ENCODE results near the gene FEM1C. TPM values are rescaled to one million over a fixed set of nuclear protein-coding genes. Genes with fewer than 3 reads are reported as not detected.

Gene FEM1C
- total RNA-seq, 1 experiment from 2014 or later, result 10.4 TPM

DNA sequence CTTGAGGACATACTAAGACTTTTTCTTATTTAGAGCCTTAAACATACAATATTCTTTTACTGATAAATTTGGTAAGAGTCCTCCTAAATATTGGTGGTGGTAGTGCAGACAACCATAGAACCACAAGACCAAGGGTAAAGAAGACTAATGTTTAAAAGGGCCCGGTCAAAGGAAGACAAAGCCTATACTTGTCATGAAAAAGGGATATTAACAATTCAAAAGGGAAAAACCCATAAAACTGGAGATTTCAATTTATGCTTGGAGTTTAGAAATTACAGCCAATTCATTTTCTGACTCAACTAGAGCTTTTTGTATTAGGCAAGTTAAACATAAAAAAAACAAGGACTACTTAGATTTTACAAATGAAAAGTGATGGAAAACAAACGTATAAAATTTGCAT lies 24.4 kb downstream of the FEM1C start:
- ATAC-seq, result no peak
- Histone ChIP-seq H3K4me3 (ENCODE audit: low read depth in 2 of 2, low read length in 2 of 2) (no peak overlapping the region), H3K36me3 (ENCODE audit: control insufficient read depth, insufficient read depth, low read length) (peaks cover 6% of the 10 kb centered on the region; the same call in 1 of the 2 replicates), H3K27me3 (ENCODE audit: control insufficient read depth, insufficient read depth, low read length) (no peaks in the 10 kb centered on the region), H3K4me1 (ENCODE audit: control insufficient read depth, insufficient read depth, low read length) (no peaks in the 10 kb centered on the region), H3K27ac (ENCODE audit: low read length) (no peak overlapping the region), H3K9me3 (ENCODE audit: control insufficient read depth, insufficient read depth, low read depth, low read length) (no peaks in the 10 kb centered on the region)
- DNase-seq (ENCODE audit: low read depth, low spot score), result no peak
- ChIA-PET CTCF (no interaction called here), POLR2A (interaction anchor here (0.6 kb wide), 1 partner anchor 112 kb away, joined by 5 read pairs; no protein-coding TSS in a partner anchor)
- intact Hi-C loops (cut with micrococcal nuclease; ENCODE audit: unreplicated experiment), result no loop called here
- in situ Hi-C loops (cut with HindIII; ENCODE audit: low pct_unique_long_range_greater_than_20kb, low sequenced_read_pairs), result no loop called here
- no TSS peak for BruUV-seq (replicated peaks)
- no peak for TF ChIP-seq POLR2AphosphoS5 (IDR thresholded peaks at IDR 0.05; ENCODE audit: low read depth, low read length)
- TF ChIP-seq, protein P1, sequence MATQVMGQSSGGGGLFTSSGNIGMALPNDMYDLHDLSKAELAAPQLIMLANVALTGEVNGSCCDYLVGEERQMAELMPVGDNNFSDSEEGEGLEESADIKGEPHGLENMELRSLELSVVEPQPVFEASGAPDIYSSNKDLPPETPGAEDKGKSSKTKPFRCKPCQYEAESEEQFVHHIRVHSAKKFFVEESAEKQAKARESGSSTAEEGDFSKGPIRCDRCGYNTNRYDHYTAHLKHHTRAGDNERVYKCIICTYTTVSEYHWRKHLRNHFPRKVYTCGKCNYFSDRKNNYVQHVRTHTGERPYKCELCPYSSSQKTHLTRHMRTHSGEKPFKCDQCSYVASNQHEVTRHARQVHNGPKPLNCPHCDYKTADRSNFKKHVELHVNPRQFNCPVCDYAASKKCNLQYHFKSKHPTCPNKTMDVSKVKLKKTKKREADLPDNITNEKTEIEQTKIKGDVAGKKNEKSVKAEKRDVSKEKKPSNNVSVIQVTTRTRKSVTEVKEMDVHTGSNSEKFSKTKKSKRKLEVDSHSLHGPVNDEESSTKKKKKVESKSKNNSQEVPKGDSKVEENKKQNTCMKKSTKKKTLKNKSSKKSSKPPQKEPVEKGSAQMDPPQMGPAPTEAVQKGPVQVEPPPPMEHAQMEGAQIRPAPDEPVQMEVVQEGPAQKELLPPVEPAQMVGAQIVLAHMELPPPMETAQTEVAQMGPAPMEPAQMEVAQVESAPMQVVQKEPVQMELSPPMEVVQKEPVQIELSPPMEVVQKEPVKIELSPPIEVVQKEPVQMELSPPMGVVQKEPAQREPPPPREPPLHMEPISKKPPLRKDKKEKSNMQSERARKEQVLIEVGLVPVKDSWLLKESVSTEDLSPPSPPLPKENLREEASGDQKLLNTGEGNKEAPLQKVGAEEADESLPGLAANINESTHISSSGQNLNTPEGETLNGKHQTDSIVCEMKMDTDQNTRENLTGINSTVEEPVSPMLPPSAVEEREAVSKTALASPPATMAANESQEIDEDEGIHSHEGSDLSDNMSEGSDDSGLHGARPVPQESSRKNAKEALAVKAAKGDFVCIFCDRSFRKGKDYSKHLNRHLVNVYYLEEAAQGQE (IDR thresholded peaks at IDR 0.05; ENCODE audit: insufficient read depth in 1 of 2, low read depth in 2 of 2, low read length in 1 of 2), result no peak
- TF ChIP-seq, protein P2, sequence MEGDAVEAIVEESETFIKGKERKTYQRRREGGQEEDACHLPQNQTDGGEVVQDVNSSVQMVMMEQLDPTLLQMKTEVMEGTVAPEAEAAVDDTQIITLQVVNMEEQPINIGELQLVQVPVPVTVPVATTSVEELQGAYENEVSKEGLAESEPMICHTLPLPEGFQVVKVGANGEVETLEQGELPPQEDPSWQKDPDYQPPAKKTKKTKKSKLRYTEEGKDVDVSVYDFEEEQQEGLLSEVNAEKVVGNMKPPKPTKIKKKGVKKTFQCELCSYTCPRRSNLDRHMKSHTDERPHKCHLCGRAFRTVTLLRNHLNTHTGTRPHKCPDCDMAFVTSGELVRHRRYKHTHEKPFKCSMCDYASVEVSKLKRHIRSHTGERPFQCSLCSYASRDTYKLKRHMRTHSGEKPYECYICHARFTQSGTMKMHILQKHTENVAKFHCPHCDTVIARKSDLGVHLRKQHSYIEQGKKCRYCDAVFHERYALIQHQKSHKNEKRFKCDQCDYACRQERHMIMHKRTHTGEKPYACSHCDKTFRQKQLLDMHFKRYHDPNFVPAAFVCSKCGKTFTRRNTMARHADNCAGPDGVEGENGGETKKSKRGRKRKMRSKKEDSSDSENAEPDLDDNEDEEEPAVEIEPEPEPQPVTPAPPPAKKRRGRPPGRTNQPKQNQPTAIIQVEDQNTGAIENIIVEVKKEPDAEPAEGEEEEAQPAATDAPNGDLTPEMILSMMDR (IDR thresholded peaks at IDR 0.05), result no peak

DNA sequence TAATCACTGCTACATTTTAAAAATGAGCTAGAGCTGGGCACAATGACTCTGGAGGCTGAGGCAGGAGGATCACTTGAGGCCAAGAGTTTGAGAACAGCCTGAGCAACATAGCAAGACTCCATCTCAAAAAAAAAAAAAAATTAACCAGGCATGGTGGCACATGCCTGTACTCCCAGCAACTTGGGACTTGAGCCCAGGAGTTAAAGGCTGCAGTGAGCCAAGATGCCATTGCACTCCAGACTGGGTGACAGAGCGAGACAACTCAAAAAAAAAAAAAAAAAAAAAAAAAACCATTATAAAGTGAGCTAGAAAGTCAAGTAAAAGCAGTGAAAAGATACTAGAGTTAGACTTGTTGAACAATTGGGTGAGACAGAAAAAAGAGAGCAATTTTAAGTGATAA lies 28.2 kb downstream of the FEM1C start:
- POLR2A ChIA-PET, result interaction anchor here (0.6 kb wide), 2 partner anchors 8 to 12 kb away, joined by 7 to 12 read pairs; no protein-coding TSS in a partner anchor
- in situ Hi-C loops (cut with HindIII; ENCODE audit: low pct_unique_long_range_greater_than_20kb, low sequenced_read_pairs), result no loop called here

More for the DNA sequence above, 28.2 kb downstream of the FEM1C start:
- no peak for ATAC-seq
- CTCF ChIA-PET, result interaction anchor here (0.6 kb wide), 2 partner anchors 15 to 50 kb away, joined by 4 to 5 read pairs; no protein-coding TSS in a partner anchor
- TF ChIP-seq, protein P1 (IDR thresholded peaks at IDR 0.05; ENCODE audit: insufficient read depth in 1 of 2, low read depth in 2 of 2, low read length in 1 of 2), result no peak
- TF ChIP-seq SIN3A (IDR thresholded peaks at IDR 0.05; ENCODE audit: borderline replicate concordance, insufficient read depth, low read depth, low read length) (no peak), POLR2AphosphoS5 (IDR thresholded peaks at IDR 0.05; ENCODE audit: low read depth, low read length) (no peak), TCF7L2 (IDR thresholded peaks at IDR 0.05; ENCODE audit: low read depth, low read length) (no peak)
- TF ChIP-seq, protein P2 (IDR thresholded peaks at IDR 0.05), result no peak
- intact Hi-C loops (cut with micrococcal nuclease; ENCODE audit: unreplicated experiment), result no loop called here
- BruUV-seq (replicated peaks), result no TSS peak
- Histone ChIP-seq H3K27ac (ENCODE audit: low read length) (no peak overlapping the region), H3K36me3 (ENCODE audit: control insufficient read depth, insufficient read depth, low read length) (no peaks in the 10 kb centered on the region), H3K9me3 (ENCODE audit: control insufficient read depth, insufficient read depth, low read depth, low read length) (no peaks in the 10 kb centered on the region), H3K4me3 (ENCODE audit: low read depth in 2 of 2, low read length in 2 of 2) (no peak overlapping the region), H3K27me3 (ENCODE audit: control insufficient read depth, insufficient read depth, low read length) (no peaks in the 10 kb centered on the region), H3K4me1 (ENCODE audit: control insufficient read depth, insufficient read depth, low read length) (no peaks in the 10 kb centered on the region)
- DNase-seq (ENCODE audit: low read depth, low spot score), result no peak

All from Panc1 (cell line).